Measurements from ENCODE around the gene TCEA2. TPM values are rescaled to one million over a fixed set of nuclear protein-coding genes. Genes with fewer than 3 reads are reported as not detected.

The TCEA2 gene
- total and polyA plus RNA-seq, 2 of the 13 experiments (the other 11 are each of a cell fraction or from before 2014, with no cell fraction given) = 28.1 to 33.7 TPM

DNA sequence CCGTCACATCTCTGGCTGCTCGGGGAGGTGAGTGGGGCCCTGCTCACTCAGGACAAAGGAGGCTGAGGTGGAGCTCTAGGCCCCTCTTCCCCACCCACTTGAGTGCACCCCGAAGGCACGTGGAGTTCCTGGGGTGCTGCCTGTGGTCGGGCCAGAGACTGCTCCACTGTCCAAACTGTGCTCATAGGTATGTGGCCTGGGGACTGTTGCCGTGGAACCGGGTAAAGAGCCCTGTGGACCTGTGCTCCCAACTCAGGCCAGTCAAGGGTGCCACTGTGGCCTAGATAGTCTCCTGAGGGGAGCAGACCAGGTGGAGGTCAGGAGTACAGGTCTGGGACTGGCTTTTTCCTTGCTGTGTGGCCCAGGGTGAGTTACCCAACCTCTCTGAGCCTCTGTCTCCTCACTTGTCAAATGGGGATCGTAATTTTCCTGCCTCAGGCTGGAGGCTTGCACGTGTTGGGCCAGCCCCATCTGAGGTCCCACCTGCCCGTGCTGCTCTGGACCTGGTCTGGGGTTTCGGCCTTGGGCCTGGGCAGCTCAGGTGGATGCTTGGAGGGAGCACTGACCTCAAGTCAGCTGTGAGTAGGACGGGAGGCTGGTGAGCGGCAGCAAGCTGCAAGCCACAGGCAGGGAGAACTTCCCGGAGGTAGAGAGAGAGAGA lies 56.8 kb downstream of the TCEA2 start (continued):
- TF ChIP-seq, protein P1, sequence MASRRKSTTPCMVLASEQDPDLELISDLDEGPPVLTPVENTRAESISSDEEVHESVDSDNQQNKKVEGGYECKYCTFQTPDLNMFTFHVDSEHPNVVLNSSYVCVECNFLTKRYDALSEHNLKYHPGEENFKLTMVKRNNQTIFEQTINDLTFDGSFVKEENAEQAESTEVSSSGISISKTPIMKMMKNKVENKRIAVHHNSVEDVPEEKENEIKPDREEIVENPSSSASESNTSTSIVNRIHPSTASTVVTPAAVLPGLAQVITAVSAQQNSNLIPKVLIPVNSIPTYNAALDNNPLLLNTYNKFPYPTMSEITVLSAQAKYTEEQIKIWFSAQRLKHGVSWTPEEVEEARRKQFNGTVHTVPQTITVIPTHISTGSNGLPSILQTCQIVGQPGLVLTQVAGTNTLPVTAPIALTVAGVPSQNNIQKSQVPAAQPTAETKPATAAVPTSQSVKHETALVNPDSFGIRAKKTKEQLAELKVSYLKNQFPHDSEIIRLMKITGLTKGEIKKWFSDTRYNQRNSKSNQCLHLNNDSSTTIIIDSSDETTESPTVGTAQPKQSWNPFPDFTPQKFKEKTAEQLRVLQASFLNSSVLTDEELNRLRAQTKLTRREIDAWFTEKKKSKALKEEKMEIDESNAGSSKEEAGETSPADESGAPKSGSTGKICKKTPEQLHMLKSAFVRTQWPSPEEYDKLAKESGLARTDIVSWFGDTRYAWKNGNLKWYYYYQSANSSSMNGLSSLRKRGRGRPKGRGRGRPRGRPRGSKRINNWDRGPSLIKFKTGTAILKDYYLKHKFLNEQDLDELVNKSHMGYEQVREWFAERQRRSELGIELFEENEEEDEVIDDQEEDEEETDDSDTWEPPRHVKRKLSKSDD (CRISPR knock-in tag; IDR thresholded peaks at IDR 0.05; ENCODE audit: low read depth) = no peak
- no peak for TF ChIP-seq TMF1 (CRISPR knock-in tag; IDR thresholded peaks at IDR 0.05; ENCODE audit: low read depth)
- TF ChIP-seq, protein P2, sequence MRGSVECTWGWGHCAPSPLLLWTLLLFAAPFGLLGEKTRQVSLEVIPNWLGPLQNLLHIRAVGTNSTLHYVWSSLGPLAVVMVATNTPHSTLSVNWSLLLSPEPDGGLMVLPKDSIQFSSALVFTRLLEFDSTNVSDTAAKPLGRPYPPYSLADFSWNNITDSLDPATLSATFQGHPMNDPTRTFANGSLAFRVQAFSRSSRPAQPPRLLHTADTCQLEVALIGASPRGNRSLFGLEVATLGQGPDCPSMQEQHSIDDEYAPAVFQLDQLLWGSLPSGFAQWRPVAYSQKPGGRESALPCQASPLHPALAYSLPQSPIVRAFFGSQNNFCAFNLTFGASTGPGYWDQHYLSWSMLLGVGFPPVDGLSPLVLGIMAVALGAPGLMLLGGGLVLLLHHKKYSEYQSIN (CRISPR knock-in tag; IDR thresholded peaks at IDR 0.05; ENCODE audit: borderline replicate concordance) = no peak
- no peak for TF ChIP-seq ZNF567 (CRISPR knock-in tag; IDR thresholded peaks at IDR 0.05; ENCODE audit: borderline replicate concordance)
- TF ChIP-seq AGO1 (IDR thresholded peaks at IDR 0.05; ENCODE audit: low read depth, low read length, poor library complexity, severe bottlenecking) = no peak
- 0 out of 2 replicates have a peak, but pooled peaks have one; percentile 30 for TF ChIP-seq GABPB1 (CRISPR knock-in tag; IDR thresholded peaks at IDR 0.05)
- TF ChIP-seq, protein P3, sequence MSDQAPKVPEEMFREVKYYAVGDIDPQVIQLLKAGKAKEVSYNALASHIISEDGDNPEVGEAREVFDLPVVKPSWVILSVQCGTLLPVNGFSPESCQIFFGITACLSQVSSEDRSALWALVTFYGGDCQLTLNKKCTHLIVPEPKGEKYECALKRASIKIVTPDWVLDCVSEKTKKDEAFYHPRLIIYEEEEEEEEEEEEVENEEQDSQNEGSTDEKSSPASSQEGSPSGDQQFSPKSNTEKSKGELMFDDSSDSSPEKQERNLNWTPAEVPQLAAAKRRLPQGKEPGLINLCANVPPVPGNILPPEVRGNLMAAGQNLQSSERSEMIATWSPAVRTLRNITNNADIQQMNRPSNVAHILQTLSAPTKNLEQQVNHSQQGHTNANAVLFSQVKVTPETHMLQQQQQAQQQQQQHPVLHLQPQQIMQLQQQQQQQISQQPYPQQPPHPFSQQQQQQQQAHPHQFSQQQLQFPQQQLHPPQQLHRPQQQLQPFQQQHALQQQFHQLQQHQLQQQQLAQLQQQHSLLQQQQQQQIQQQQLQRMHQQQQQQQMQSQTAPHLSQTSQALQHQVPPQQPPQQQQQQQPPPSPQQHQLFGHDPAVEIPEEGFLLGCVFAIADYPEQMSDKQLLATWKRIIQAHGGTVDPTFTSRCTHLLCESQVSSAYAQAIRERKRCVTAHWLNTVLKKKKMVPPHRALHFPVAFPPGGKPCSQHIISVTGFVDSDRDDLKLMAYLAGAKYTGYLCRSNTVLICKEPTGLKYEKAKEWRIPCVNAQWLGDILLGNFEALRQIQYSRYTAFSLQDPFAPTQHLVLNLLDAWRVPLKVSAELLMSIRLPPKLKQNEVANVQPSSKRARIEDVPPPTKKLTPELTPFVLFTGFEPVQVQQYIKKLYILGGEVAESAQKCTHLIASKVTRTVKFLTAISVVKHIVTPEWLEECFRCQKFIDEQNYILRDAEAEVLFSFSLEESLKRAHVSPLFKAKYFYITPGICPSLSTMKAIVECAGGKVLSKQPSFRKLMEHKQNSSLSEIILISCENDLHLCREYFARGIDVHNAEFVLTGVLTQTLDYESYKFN (CRISPR knock-in tag; conservative IDR thresholded peaks at IDR 0.05) = no peak
- no peak for TF ChIP-seq ZNF432 (CRISPR knock-in tag; IDR thresholded peaks at IDR 0.05; ENCODE audit: borderline replicate concordance)
- no peak for TF ChIP-seq ZNF143 (CRISPR knock-in tag; IDR thresholded peaks at IDR 0.05)
- no peak for TF ChIP-seq ZNF264 (CRISPR knock-in tag; IDR thresholded peaks at IDR 0.05)
- TF ChIP-seq NRL (CRISPR knock-in tag; IDR thresholded peaks at IDR 0.05; ENCODE audit: borderline replicate concordance) = 0 out of 2 replicates have a peak, but pooled peaks have one; percentile 9
- TF ChIP-seq, protein P4, sequence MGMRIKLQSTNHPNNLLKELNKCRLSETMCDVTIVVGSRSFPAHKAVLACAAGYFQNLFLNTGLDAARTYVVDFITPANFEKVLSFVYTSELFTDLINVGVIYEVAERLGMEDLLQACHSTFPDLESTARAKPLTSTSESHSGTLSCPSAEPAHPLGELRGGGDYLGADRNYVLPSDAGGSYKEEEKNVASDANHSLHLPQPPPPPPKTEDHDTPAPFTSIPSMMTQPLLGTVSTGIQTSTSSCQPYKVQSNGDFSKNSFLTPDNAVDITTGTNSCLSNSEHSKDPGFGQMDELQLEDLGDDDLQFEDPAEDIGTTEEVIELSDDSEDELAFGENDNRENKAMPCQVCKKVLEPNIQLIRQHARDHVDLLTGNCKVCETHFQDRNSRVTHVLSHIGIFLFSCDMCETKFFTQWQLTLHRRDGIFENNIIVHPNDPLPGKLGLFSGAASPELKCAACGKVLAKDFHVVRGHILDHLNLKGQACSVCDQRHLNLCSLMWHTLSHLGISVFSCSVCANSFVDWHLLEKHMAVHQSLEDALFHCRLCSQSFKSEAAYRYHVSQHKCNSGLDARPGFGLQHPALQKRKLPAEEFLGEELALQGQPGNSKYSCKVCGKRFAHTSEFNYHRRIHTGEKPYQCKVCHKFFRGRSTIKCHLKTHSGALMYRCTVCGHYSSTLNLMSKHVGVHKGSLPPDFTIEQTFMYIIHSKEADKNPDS (CRISPR knock-in tag; IDR thresholded peaks at IDR 0.05) = no peak
- TF ChIP-seq ZNF709 (CRISPR knock-in tag; IDR thresholded peaks at IDR 0.05) = no peak
- TF ChIP-seq, protein P5, sequence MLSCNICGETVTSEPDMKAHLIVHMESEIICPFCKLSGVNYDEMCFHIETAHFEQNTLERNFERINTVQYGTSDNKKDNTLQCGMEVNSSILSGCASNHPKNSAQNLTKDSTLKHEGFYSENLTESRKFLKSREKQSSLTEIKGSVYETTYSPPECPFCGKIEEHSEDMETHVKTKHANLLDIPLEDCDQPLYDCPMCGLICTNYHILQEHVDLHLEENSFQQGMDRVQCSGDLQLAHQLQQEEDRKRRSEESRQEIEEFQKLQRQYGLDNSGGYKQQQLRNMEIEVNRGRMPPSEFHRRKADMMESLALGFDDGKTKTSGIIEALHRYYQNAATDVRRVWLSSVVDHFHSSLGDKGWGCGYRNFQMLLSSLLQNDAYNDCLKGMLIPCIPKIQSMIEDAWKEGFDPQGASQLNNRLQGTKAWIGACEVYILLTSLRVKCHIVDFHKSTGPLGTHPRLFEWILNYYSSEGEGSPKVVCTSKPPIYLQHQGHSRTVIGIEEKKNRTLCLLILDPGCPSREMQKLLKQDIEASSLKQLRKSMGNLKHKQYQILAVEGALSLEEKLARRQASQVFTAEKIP (CRISPR knock-in tag; IDR thresholded peaks at IDR 0.05; ENCODE audit: borderline replicate concordance) = no peak
- no peak for TF ChIP-seq RARA (CRISPR knock-in tag; IDR thresholded peaks at IDR 0.05)
- 0 out of 2 replicates have a peak, but pooled peaks have one; percentile 49 for TF ChIP-seq ZNF724P (CRISPR knock-in tag; IDR thresholded peaks at IDR 0.05; ENCODE audit: borderline replicate concordance)
